ENCODE data around the gene XIAP. TPM values are rescaled to one million over a fixed set of nuclear protein-coding genes. Genes with fewer than 3 reads are reported as not detected.
A peak's percentile ranks its signal among the peaks of the same experiment; 100 is the strongest.

Gene XIAP
- total and polyA plus RNA-seq, 9 of the 15 experiments (the other 6 are each of a cell fraction or from before 2014, with no cell fraction given), result 5.7 to 40.5 (median 19.8) TPM

GRCh38 chrX:123846577-123847038, 13.2 kb upstream of the XIAP start (continued):
- no peak for TF ChIP-seq RHOXF2B (CRISPR knock-in tag; conservative IDR thresholded peaks at IDR 0.05)
- TF ChIP-seq PTBP1 (IDR thresholded peaks at IDR 0.05; ENCODE audit: low read depth, low read length), result no peak
- no peak for TF ChIP-seq ZBTB1 (CRISPR knock-in tag; IDR thresholded peaks at IDR 0.05; ENCODE audit: borderline replicate concordance, low read depth)
- TF ChIP-seq WHSC1 (IDR thresholded peaks at IDR 0.05; ENCODE audit: low read length), result no peak
- TF ChIP-seq, protein P1, sequence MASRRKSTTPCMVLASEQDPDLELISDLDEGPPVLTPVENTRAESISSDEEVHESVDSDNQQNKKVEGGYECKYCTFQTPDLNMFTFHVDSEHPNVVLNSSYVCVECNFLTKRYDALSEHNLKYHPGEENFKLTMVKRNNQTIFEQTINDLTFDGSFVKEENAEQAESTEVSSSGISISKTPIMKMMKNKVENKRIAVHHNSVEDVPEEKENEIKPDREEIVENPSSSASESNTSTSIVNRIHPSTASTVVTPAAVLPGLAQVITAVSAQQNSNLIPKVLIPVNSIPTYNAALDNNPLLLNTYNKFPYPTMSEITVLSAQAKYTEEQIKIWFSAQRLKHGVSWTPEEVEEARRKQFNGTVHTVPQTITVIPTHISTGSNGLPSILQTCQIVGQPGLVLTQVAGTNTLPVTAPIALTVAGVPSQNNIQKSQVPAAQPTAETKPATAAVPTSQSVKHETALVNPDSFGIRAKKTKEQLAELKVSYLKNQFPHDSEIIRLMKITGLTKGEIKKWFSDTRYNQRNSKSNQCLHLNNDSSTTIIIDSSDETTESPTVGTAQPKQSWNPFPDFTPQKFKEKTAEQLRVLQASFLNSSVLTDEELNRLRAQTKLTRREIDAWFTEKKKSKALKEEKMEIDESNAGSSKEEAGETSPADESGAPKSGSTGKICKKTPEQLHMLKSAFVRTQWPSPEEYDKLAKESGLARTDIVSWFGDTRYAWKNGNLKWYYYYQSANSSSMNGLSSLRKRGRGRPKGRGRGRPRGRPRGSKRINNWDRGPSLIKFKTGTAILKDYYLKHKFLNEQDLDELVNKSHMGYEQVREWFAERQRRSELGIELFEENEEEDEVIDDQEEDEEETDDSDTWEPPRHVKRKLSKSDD (conservative IDR thresholded peaks at IDR 0.05; ENCODE audit: low read length), result no peak
- TF ChIP-seq, protein P2, sequence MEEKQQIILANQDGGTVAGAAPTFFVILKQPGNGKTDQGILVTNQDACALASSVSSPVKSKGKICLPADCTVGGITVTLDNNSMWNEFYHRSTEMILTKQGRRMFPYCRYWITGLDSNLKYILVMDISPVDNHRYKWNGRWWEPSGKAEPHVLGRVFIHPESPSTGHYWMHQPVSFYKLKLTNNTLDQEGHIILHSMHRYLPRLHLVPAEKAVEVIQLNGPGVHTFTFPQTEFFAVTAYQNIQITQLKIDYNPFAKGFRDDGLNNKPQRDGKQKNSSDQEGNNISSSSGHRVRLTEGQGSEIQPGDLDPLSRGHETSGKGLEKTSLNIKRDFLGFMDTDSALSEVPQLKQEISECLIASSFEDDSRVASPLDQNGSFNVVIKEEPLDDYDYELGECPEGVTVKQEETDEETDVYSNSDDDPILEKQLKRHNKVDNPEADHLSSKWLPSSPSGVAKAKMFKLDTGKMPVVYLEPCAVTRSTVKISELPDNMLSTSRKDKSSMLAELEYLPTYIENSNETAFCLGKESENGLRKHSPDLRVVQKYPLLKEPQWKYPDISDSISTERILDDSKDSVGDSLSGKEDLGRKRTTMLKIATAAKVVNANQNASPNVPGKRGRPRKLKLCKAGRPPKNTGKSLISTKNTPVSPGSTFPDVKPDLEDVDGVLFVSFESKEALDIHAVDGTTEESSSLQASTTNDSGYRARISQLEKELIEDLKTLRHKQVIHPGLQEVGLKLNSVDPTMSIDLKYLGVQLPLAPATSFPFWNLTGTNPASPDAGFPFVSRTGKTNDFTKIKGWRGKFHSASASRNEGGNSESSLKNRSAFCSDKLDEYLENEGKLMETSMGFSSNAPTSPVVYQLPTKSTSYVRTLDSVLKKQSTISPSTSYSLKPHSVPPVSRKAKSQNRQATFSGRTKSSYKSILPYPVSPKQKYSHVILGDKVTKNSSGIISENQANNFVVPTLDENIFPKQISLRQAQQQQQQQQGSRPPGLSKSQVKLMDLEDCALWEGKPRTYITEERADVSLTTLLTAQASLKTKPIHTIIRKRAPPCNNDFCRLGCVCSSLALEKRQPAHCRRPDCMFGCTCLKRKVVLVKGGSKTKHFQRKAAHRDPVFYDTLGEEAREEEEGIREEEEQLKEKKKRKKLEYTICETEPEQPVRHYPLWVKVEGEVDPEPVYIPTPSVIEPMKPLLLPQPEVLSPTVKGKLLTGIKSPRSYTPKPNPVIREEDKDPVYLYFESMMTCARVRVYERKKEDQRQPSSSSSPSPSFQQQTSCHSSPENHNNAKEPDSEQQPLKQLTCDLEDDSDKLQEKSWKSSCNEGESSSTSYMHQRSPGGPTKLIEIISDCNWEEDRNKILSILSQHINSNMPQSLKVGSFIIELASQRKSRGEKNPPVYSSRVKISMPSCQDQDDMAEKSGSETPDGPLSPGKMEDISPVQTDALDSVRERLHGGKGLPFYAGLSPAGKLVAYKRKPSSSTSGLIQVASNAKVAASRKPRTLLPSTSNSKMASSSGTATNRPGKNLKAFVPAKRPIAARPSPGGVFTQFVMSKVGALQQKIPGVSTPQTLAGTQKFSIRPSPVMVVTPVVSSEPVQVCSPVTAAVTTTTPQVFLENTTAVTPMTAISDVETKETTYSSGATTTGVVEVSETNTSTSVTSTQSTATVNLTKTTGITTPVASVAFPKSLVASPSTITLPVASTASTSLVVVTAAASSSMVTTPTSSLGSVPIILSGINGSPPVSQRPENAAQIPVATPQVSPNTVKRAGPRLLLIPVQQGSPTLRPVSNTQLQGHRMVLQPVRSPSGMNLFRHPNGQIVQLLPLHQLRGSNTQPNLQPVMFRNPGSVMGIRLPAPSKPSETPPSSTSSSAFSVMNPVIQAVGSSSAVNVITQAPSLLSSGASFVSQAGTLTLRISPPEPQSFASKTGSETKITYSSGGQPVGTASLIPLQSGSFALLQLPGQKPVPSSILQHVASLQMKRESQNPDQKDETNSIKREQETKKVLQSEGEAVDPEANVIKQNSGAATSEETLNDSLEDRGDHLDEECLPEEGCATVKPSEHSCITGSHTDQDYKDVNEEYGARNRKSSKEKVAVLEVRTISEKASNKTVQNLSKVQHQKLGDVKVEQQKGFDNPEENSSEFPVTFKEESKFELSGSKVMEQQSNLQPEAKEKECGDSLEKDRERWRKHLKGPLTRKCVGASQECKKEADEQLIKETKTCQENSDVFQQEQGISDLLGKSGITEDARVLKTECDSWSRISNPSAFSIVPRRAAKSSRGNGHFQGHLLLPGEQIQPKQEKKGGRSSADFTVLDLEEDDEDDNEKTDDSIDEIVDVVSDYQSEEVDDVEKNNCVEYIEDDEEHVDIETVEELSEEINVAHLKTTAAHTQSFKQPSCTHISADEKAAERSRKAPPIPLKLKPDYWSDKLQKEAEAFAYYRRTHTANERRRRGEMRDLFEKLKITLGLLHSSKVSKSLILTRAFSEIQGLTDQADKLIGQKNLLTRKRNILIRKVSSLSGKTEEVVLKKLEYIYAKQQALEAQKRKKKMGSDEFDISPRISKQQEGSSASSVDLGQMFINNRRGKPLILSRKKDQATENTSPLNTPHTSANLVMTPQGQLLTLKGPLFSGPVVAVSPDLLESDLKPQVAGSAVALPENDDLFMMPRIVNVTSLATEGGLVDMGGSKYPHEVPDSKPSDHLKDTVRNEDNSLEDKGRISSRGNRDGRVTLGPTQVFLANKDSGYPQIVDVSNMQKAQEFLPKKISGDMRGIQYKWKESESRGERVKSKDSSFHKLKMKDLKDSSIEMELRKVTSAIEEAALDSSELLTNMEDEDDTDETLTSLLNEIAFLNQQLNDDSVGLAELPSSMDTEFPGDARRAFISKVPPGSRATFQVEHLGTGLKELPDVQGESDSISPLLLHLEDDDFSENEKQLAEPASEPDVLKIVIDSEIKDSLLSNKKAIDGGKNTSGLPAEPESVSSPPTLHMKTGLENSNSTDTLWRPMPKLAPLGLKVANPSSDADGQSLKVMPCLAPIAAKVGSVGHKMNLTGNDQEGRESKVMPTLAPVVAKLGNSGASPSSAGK (IDR thresholded peaks at IDR 0.05), result peak; percentile 26; the same call in 1 of the 2 replicates
- no peak for TF ChIP-seq SUPT5H (IDR thresholded peaks at IDR 0.05)
- TF ChIP-seq HDAC2 (IDR thresholded peaks at IDR 0.05), result peak; percentile 67
- TF ChIP-seq, protein P3, sequence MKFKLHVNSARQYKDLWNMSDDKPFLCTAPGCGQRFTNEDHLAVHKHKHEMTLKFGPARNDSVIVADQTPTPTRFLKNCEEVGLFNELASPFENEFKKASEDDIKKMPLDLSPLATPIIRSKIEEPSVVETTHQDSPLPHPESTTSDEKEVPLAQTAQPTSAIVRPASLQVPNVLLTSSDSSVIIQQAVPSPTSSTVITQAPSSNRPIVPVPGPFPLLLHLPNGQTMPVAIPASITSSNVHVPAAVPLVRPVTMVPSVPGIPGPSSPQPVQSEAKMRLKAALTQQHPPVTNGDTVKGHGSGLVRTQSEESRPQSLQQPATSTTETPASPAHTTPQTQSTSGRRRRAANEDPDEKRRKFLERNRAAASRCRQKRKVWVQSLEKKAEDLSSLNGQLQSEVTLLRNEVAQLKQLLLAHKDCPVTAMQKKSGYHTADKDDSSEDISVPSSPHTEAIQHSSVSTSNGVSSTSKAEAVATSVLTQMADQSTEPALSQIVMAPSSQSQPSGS (CRISPR knock-in tag; IDR thresholded peaks at IDR 0.05), result no peak
- no peak for TF ChIP-seq GABPA (tag; conservative IDR thresholded peaks at IDR 0.05; ENCODE audit: low read depth)
- no peak for TF ChIP-seq BRF1 (IDR thresholded peaks at IDR 0.05; ENCODE audit: borderline replicate concordance, extremely low read depth, insufficient read length)
- TF ChIP-seq ARID2 (IDR thresholded peaks at IDR 0.05), result no peak
- no peak for TF ChIP-seq ZFX (CRISPR knock-in tag; IDR thresholded peaks at IDR 0.05)
